Transverse colon (tissue), 4 donors: ENCODE measurements around the gene ZFP62. TPM values are rescaled to one million over a fixed set of nuclear protein-coding genes. Genes with fewer than 3 reads are reported as not detected.

Experiments used
- DNase-seq: peaks from one replicate; pipeline ENCODE4 v3.0.0-alpha.2; 2019
- H3K27ac ChIP-seq, 4 donors: fragments of 200-600 bp; sonication (generic); 2 replicates each; pipeline ENCODE4 v1.5.1; 2016 to 2018; ENCODE audit warnings: inconsistent platforms in 4 of 4
- H3K27me3 ChIP-seq: fragments of 200-600 bp; sonication (generic); 2 replicates; pipeline ENCODE4 v1.5.1; 2017; ENCODE audit warnings: inconsistent platforms
- H3K36me3 ChIP-seq, 4 donors: fragments of 200-600 bp; sonication (generic); 2 replicates each; pipeline ENCODE4 v1.5.1; 2017 to 2019; ENCODE audit warnings: inconsistent platforms in 4 of 4
- H3K4me1 ChIP-seq, 4 donors: fragments of 200-600 bp; sonication (generic); 2 replicates each; pipeline ENCODE4 v1.5.1; 2017 to 2020; ENCODE audit warnings: inconsistent platforms in 4 of 4
- H3K4me3 ChIP-seq, 4 donors: fragments of 200-600 bp; sonication (generic); 1 replicate in 1 of 4; 2 replicates in 3 of 4; pipeline versions ENCODE4 v1.5.1 to v1.6.1; 2017 to 2019; ENCODE audit warnings: inconsistent platforms in 4 of 4
- H3K9me3 ChIP-seq, 2 donors: fragments of 200-600 bp; sonication (generic); 2 replicates each; pipeline ENCODE4 v1.5.1; 2017 to 2019; ENCODE audit warnings: inconsistent platforms in 2 of 2
- CTCF ChIP-seq, 5 experiments: fragments of 200-600 bp in 3 of 5; fragments of 450-650 bp in 2 of 5; sonication (generic) in 3 of 5; IDR thresholded peaks; 1 replicate in 2 of 5; 2 replicates in 3 of 5; pipeline ENCODE4 v1.5.1; 2016 to 2017; ENCODE audit warnings: antibody characterized with exemption in 5 of 5, inconsistent platforms in 3 of 5, mild to moderate bottlenecking in 2 of 5, moderate library complexity in 1 of 5
- EP300 ChIP-seq: sonication (generic); formaldehyde crosslinking; IDR thresholded peaks from one replicate; pipeline ENCODE4 v1.6.1; 2017; ENCODE audit warnings: antibody characterized with exemption, low read depth
- POLR2A ChIP-seq: fragments of 450-650 bp; IDR thresholded peaks from one replicate; pipeline ENCODE4 v1.6.1; 2016; ENCODE audit warnings: antibody characterized with exemption, mild to moderate bottlenecking, moderate library complexity
- POLR2AphosphoS5 ChIP-seq, 3 donors: sonication (generic); formaldehyde crosslinking; IDR thresholded peaks; one replicate each; pipeline ENCODE4 v1.6.1; 2016; ENCODE audit warnings: antibody characterized with exemption in 3 of 3
- WGBS, 2 donors: methylation state at CpG; one replicate each; pipeline ENCODE4 v1.1.5; 2018; ENCODE audit warnings: low coverage in 1 of 2; 5-methylcytosine and 5-hydroxymethylcytosine counted together
- in situ Hi-C, 4 donors: fragments of 200-750 bp; cut with MboI; loops; one replicate each; pipeline versions ENCODE4 v1.15.0 to v1.15.1; 2017; ENCODE audit warnings: low sequenced_read_pairs in 3 of 4, low pct_ligation_motif_present in 1 of 4, low pct_unique_long_range_greater_than_20kb in 1 of 4
- intact Hi-C: fragments of 100-400 bp; cut with DNase I; formaldehyde crosslinking; loops from one replicate; pipeline ENCODE4 v1.15.1; 2023; ENCODE audit warnings: low total_unique reads
- total RNA-seq, 4 donors: library from RNA; depleted of rRNA; stranded (reverse); fragments of >200 nt; gene quantifications; one replicate each; pipeline ENCODE4 v1.1.0, GENCODE V29; 2016

Gene ZFP62
- total RNA-seq, 4 donors from 2014 or later: 4.1 to 35.7 (median 26.9) TPM

GRCh38 chr5:180844858-180845257 lies 16.2 kb downstream of the ZFP62 start:
- H3K4me3 ChIP-seq: no peak overlapping the region
- DNase-seq: no peak
- no peaks in the 10 kb centered on the region for H3K27me3 ChIP-seq
- H3K4me1 ChIP-seq: no peaks in the 10 kb centered on the region
- in situ Hi-C loops (loop anchor here in 1 of 4 donors (10.0 kb wide), 1 partner anchor 60 kb away; no protein-coding TSS in a partner anchor), intact Hi-C loops (no loop called here)
- peaks cover 2 to 18% of the 10 kb centered on the region in 2 donors for H3K9me3 ChIP-seq
- WGBS, 2 donors: 100% methylated on average over 1 of the region's 1 CpG; no CpG with 5 or more reads in 1 of the 2 donors
- peaks cover 0 to 25% (median 7%) of the 10 kb centered on the region in 4 donors for H3K36me3 ChIP-seq
- H3K27ac ChIP-seq: no peak overlapping the region
- no peak for TF ChIP-seq CTCF (IDR thresholded peaks at IDR 0.05)
- no peak for TF ChIP-seq EP300
- no peak for TF ChIP-seq POLR2AphosphoS5 (IDR thresholded peaks at IDR 0.05)
- TF ChIP-seq POLR2A: no peak

GRCh38 chr5:180844432-180844831 lies 16.6 kb downstream of the ZFP62 start:
- no peak overlapping the region for H3K4me3 ChIP-seq
- H3K4me1 ChIP-seq: no peaks in the 10 kb centered on the region
- H3K27ac ChIP-seq: no peak overlapping the region
- DNase-seq: no peak
- intact Hi-C loops: no loop called here
- WGBS, 2 donors: 80 to 81% methylated on average over 1 to 3 of the region's 3 CpGs
- peaks cover 0 to 13% of the 10 kb centered on the region in 2 donors for H3K9me3 ChIP-seq
- H3K36me3 ChIP-seq: peaks cover 0 to 21% (median 4%) of the 10 kb centered on the region in 4 donors
- no peak for TF ChIP-seq CTCF (IDR thresholded peaks at IDR 0.05)
- TF ChIP-seq POLR2AphosphoS5 (IDR thresholded peaks at IDR 0.05): no peak
- no peak for TF ChIP-seq EP300
- TF ChIP-seq POLR2A: no peak
- in situ Hi-C loops: loop anchor here in 1 of 4 donors (10.0 kb wide), 1 partner anchor 60 kb away; no protein-coding TSS in a partner anchor
- H3K27me3 ChIP-seq: no peaks in the 10 kb centered on the region

- WGBS, 2 donors: 94% methylated on average over 3 of the region's 3 CpGs; no CpG with 5 or more reads in 1 of the 2 donors
- intact Hi-C loops (no loop called here), in situ Hi-C loops (loop anchor here in 1 of 4 donors (10.0 kb wide), 1 partner anchor 55 kb away; no protein-coding TSS in a partner anchor)
- H3K4me1 ChIP-seq: no peaks in the 10 kb centered on the region
- H3K27me3 ChIP-seq: no peaks in the 10 kb centered on the region
- H3K27ac ChIP-seq: no peak overlapping the region
- no peaks in the 10 kb centered on the region for H3K36me3 ChIP-seq
- DNase-seq: no peak
- no peak overlapping the region for H3K4me3 ChIP-seq
- no peaks in the 10 kb centered on the region for H3K9me3 ChIP-seq
- TF ChIP-seq POLR2AphosphoS5 (IDR thresholded peaks at IDR 0.05): no peak
- no peak for TF ChIP-seq POLR2A
- TF ChIP-seq CTCF (IDR thresholded peaks at IDR 0.05): no peak
- no peak for TF ChIP-seq EP300
Observed at GRCh38 chr5:180839935-180840334, 21.1 kb downstream of the ZFP62 start.

GRCh38 chr5:180839227-180839626 lies 21.8 kb downstream of the ZFP62 start:
- Histone ChIP-seq H3K36me3 (no peaks in the 10 kb centered on the region), H3K27me3 (no peaks in the 10 kb centered on the region), H3K9me3 (no peaks in the 10 kb centered on the region), H3K27ac (no peak overlapping the region), H3K4me1 (no peaks in the 10 kb centered on the region), H3K4me3 (no peak overlapping the region)
- intact Hi-C loops: no loop called here
- no peak for DNase-seq
- WGBS, 2 donors: 100% methylated on average over 2 of the region's 2 CpGs
- in situ Hi-C loops: no loop called here
- TF ChIP-seq CTCF (IDR thresholded peaks at IDR 0.05) (no peak), POLR2AphosphoS5 (IDR thresholded peaks at IDR 0.05) (no peak), POLR2A (no peak), EP300 (no peak)
